RWPE2 (cell line): ENCODE measurements around the gene FLT4.

Experiments used
- ATAC-seq: fragments of 200-7000 bp; cut with Tn5 transposase; 3 replicates; pipeline ENCODE4 v1.9.1; 2021; ENCODE audit warnings: low read depth
- DNase-seq: peaks from one replicate; pipeline ENCODE4 v3.0.0-alpha.2; 2020; ENCODE audit warnings: low spot score
- H3K27ac ChIP-seq: fragments of 450-650 bp; 2 replicates; pipeline ENCODE4 v1.5.1; 2017; ENCODE audit warnings: mild to moderate bottlenecking; ENCODE audit not compliant: poor library complexity, severe bottlenecking
- H3K27me3 ChIP-seq: fragments of 250-450 bp; sonication (Bioruptor Pico); 2 replicates; pipeline ENCODE4 v1.5.1; 2021; ENCODE audit warnings: mild to moderate bottlenecking, moderate library complexity; ENCODE audit not compliant: insufficient read depth, poor library complexity, severe bottlenecking
- H3K36me3 ChIP-seq: fragments of 250-450 bp; sonication (Bioruptor Pico); 2 replicates; pipeline ENCODE4 v1.5.1; 2020; ENCODE audit warnings: low read depth, mild to moderate bottlenecking, moderate library complexity
- H3K4me1 ChIP-seq: fragments of 250-450 bp; sonication (Bioruptor Pico); 2 replicates; pipeline ENCODE4 v1.5.1; 2021; ENCODE audit warnings: mild to moderate bottlenecking, moderate library complexity; ENCODE audit not compliant: insufficient read depth, poor library complexity, severe bottlenecking
- H3K4me3 ChIP-seq: fragments of 250-450 bp; sonication (Bioruptor Pico); 2 replicates; pipeline ENCODE4 v1.5.1; 2021; ENCODE audit warnings: mild to moderate bottlenecking, moderate library complexity; ENCODE audit not compliant: severe bottlenecking
- H3K9me3 ChIP-seq: fragments of 250-450 bp; sonication (Bioruptor Pico); 2 replicates; pipeline ENCODE4 v1.5.1; 2021; ENCODE audit warnings: mild to moderate bottlenecking, moderate library complexity; ENCODE audit not compliant: severe bottlenecking
- CTCF ChIP-seq: fragments of 450-650 bp; IDR thresholded peaks from one replicate; pipeline ENCODE4 v1.5.1; 2017; ENCODE audit warnings: mild to moderate bottlenecking, moderate library complexity; ENCODE audit not compliant: poor library complexity, severe bottlenecking

FLT4 gene

GRCh38 chr5:180632768-180633167, 16.6 kb downstream of the FLT4 start:
- no peaks in the 10 kb centered on the region for H3K9me3 ChIP-seq
- DNase-seq (peak; percentile 66), ATAC-seq (no peak)
- no peak overlapping the region for H3K4me3 ChIP-seq
- H3K4me1 ChIP-seq: no peaks in the 10 kb centered on the region
- H3K27ac ChIP-seq: no peak overlapping the region
- H3K27me3 ChIP-seq: no peaks in the 10 kb centered on the region
- no peaks in the 10 kb centered on the region for H3K36me3 ChIP-seq
- TF ChIP-seq CTCF: no peak

- no peak for ATAC-seq
- H3K27me3 ChIP-seq: peaks cover 3% of the 10 kb centered on the region
- no peak for TF ChIP-seq CTCF
These were observed 17.6 kb downstream of the FLT4 start for GRCh38 chr5:180631549-180632383.

GRCh38 chr5:180630426-180630825, 19.0 kb downstream of the FLT4 start:
- no peak for TF ChIP-seq CTCF
- Histone ChIP-seq H3K27ac (no peak overlapping the region), H3K27me3 (peaks cover 11% of the 10 kb centered on the region), H3K36me3 (no peaks in the 10 kb centered on the region), H3K4me1 (no peaks in the 10 kb centered on the region), H3K9me3 (no peaks in the 10 kb centered on the region), H3K4me3 (no peak overlapping the region)
- no peak for DNase-seq
- no peak for ATAC-seq

More at GRCh38 chr5:180631549-180632383, 17.6 kb downstream of the FLT4 start:
- Histone ChIP-seq H3K9me3 (no peaks in the 10 kb centered on the region), H3K4me1 (no peaks in the 10 kb centered on the region), H3K4me3 (no peak overlapping the region), H3K36me3 (no peaks in the 10 kb centered on the region), H3K27ac (no peak overlapping the region)
- peak; percentile 75 for DNase-seq

GRCh38 chr5:180629831-180630382, 19.5 kb downstream of the FLT4 start:
- H3K27me3 ChIP-seq: peaks cover 11% of the 10 kb centered on the region
- ATAC-seq (no peak), DNase-seq (peak; percentile 57)
- H3K27ac ChIP-seq: no peak overlapping the region
- H3K4me3 ChIP-seq: no peak overlapping the region
- no peaks in the 10 kb centered on the region for H3K4me1 ChIP-seq
- no peak for TF ChIP-seq CTCF
- no peaks in the 10 kb centered on the region for H3K36me3 ChIP-seq
- H3K9me3 ChIP-seq: no peaks in the 10 kb centered on the region
